IMR-90 (cell line): ENCODE data around the gene RPS6KA2. TPM values are rescaled to one million over a fixed set of nuclear protein-coding genes. Genes with fewer than 3 reads are reported as not detected.
A peak's percentile ranks its signal among the peaks of the same experiment; 100 is the strongest.

ENCODE experiments used
- ATAC-seq: fragments of 200-7000 bp; cut with Tn5 transposase; 2 replicates; pipeline ENCODE4 v1.9.1; 2020; ENCODE audit warnings: low read depth, mild to moderate bottlenecking, moderate library complexity
- BruUV-seq: library from RNA; stranded (reverse); fragments of 400-500 nt; replicated peaks from 2 replicates; lab custom pipeline; 2021; lab: Mats Ljungman, UMichigan
- CTCF ChIA-PET: fragments of 300-600 bp; formaldehyde crosslinking; extraction: SDS; loops from one replicate; lab custom pipeline; 2021; ENCODE audit warnings: antibody characterized with exemption; lab: Yijun Ruan, JAX
- POLR2A ChIA-PET: fragments of 300-600 bp; sonication (Branson Sonifier 250); formaldehyde crosslinking; loops from one replicate; lab custom pipeline; 2022; ENCODE audit warnings: antibody characterized with exemption; ENCODE audit not compliant: unreplicated experiment; lab: Charles Lee
- DNase-seq: peaks from one replicate; pipeline ENCODE4 v3.0.0; 2013
- H2AFZ ChIP-seq: replicated peaks from 2 replicates; pipeline ENCODE3; 2013; ENCODE audit warnings: low read length, mild to moderate bottlenecking; ENCODE audit not compliant: poor library complexity
- H2AK5ac ChIP-seq: 2 replicates; pipeline ENCODE4 v1.6.1; 2013; ENCODE audit warnings: low read depth, low read length, inconsistent platforms
- H2AK9ac ChIP-seq: replicated peaks from 2 replicates; pipeline ENCODE3; 2013; ENCODE audit warnings: mild to moderate bottlenecking, low read depth, low read length, moderate library complexity; ENCODE audit not compliant: poor library complexity
- H2BK120ac ChIP-seq: 2 replicates; pipeline ENCODE4 v1.6.1; 2013; ENCODE audit warnings: low read depth, low read length, inconsistent platforms
- H2BK15ac ChIP-seq: 3 replicates; pipeline ENCODE4 v1.6.1; 2013; ENCODE audit warnings: low read depth, low read length, inconsistent platforms
- H2BK20ac ChIP-seq: 2 replicates; pipeline ENCODE4 v1.6.1; 2013; ENCODE audit warnings: low read depth, mild to moderate bottlenecking, inconsistent platforms, low read length, moderate library complexity
- H2BK5ac ChIP-seq: 2 replicates; pipeline ENCODE4 v1.6.1; 2013; ENCODE audit warnings: mild to moderate bottlenecking, low read depth, low read length, inconsistent platforms; ENCODE audit not compliant: poor library complexity, severe bottlenecking
- H3K14ac ChIP-seq: replicated peaks from 2 replicates; pipeline ENCODE4 v1.6.1; 2013; ENCODE audit warnings: low read depth, low read length, inconsistent platforms
- H3K18ac ChIP-seq: 2 replicates; pipeline ENCODE4 v1.6.1; 2013; ENCODE audit warnings: low read depth, low read length, control low read depth
- H3K23ac ChIP-seq: 2 replicates; pipeline ENCODE4 v1.6.1; 2013; ENCODE audit warnings: low read depth, low read length, inconsistent platforms
- H3K27ac ChIP-seq: 2 replicates; pipeline ENCODE4 v1.5.1; 2013; ENCODE audit warnings: mild to moderate bottlenecking, control low read depth, low read length; ENCODE audit not compliant: insufficient read depth
- H3K27me3 ChIP-seq: 2 replicates; pipeline ENCODE4 v1.6.1; 2013; ENCODE audit warnings: low read length; ENCODE audit not compliant: control insufficient read depth, insufficient read depth
- H3K36me3 ChIP-seq: 2 replicates; pipeline ENCODE4 v1.6.1; 2013; ENCODE audit warnings: low read length, mixed read lengths; ENCODE audit not compliant: control insufficient read depth, insufficient read depth
- H3K4ac ChIP-seq: 2 replicates; pipeline ENCODE4 v1.6.1; 2013; ENCODE audit warnings: low read depth, low read length, inconsistent platforms
- H3K4me1 ChIP-seq: 2 replicates; pipeline ENCODE4 v1.6.1; 2013; ENCODE audit warnings: low read length, mixed read lengths; ENCODE audit not compliant: control insufficient read depth, insufficient read depth
- H3K4me2 ChIP-seq: 2 replicates; pipeline ENCODE4 v1.6.1; 2013; ENCODE audit warnings: low read depth, mild to moderate bottlenecking, control low read depth, low read length, moderate library complexity
- H3K4me3 ChIP-seq: 2 replicates; pipeline ENCODE4 v1.5.1; 2013; ENCODE audit warnings: low read depth, mild to moderate bottlenecking, control low read depth, low read length, moderate library complexity; ENCODE audit not compliant: insufficient read depth
- H3K56ac ChIP-seq: 2 replicates; pipeline ENCODE4 v1.6.1; 2013; ENCODE audit warnings: low read length, inconsistent platforms; ENCODE audit not compliant: insufficient read depth; ENCODE audit errors: extremely low read depth
- H3K79me1 ChIP-seq, 2 experiments: 2 replicates each; pipeline ENCODE4 v1.6.1; 2013; ENCODE audit warnings: low read length in 2 of 2, inconsistent platforms in 1 of 2, low read depth in 1 of 2
- H3K9ac ChIP-seq: 2 replicates; pipeline ENCODE4 v1.6.1; 2013; ENCODE audit warnings: low read depth, low read length, control low read depth
- H3K9me1 ChIP-seq: 2 replicates; pipeline ENCODE4 v1.6.1; 2013; ENCODE audit warnings: low read length, inconsistent platforms; ENCODE audit not compliant: insufficient read depth
- H3K9me3 ChIP-seq: 2 replicates; pipeline ENCODE4 v1.6.1; 2013; ENCODE audit warnings: low read length; ENCODE audit not compliant: control insufficient read depth, insufficient read depth
- H4K20me1 ChIP-seq: 2 replicates; pipeline ENCODE4 v1.6.1; 2013; ENCODE audit warnings: low read length, inconsistent platforms; ENCODE audit not compliant: insufficient read depth
- H4K5ac ChIP-seq: 2 replicates; pipeline ENCODE4 v1.6.1; 2013; ENCODE audit warnings: mild to moderate bottlenecking, low read depth, low read length, control low read depth
- H4K8ac ChIP-seq, 2 experiments: 2 replicates each; pipeline ENCODE4 v1.6.1; 2013; ENCODE audit warnings: low read depth in 2 of 2, low read length in 2 of 2, control low read depth in 1 of 2, inconsistent platforms in 1 of 2
- H4K91ac ChIP-seq: 2 replicates; pipeline ENCODE4 v1.6.1; 2013; ENCODE audit warnings: low read depth, low read length, inconsistent platforms; ENCODE audit not compliant: insufficient read depth
- CEBPB ChIP-seq: IDR thresholded peaks from 2 replicates; pipeline ENCODE4 v1.6.1; 2012; ENCODE audit warnings: low read depth, low read length, improper control_type of control experiment
- CHD1 ChIP-seq: IDR thresholded peaks from 2 replicates; pipeline ENCODE4 v1.6.1; 2012; ENCODE audit warnings: low read depth, low read length, improper control_type of control experiment
- MXI1 ChIP-seq: IDR thresholded peaks from 2 replicates; pipeline ENCODE4 v1.6.1; 2012; ENCODE audit warnings: low read depth, mild to moderate bottlenecking, low read length, moderate library complexity, borderline replicate concordance
- NFE2L2 ChIP-seq: fragments of 150-350 bp; IDR thresholded peaks from 2 replicates; pipeline ENCODE4 v1.6.1; 2016; ENCODE audit warnings: low read depth, mild to moderate bottlenecking, low read length
- RFX5 ChIP-seq: IDR thresholded peaks from 2 replicates; pipeline ENCODE4 v1.8.0; 2012; ENCODE audit warnings: low read depth, mild to moderate bottlenecking, low read length, moderate library complexity
- SMC3 ChIP-seq: fragments of 150-350 bp; IDR thresholded peaks from 2 replicates; pipeline ENCODE4 v1.6.1; 2016; ENCODE audit warnings: low read depth, mild to moderate bottlenecking, antibody characterized with exemption, low read length, moderate library complexity
- WGBS, 2 experiments: methylation state at CpG; one replicate each; pipeline versions ENCODE4 v1.1.5 to v1.1.7; 2013; ENCODE audit warnings: missing lambda C conversion rate in 2 of 2; ENCODE audit not compliant: insufficient read length in 1 of 2; ENCODE audit errors: extremely low coverage in 2 of 2; 5-methylcytosine and 5-hydroxymethylcytosine counted together
- dilution Hi-C: fragments of 300-500 bp; cut with HindIII; formaldehyde crosslinking; loops from one replicate; pipeline ENCODE4 v1.14.3; 2018; ENCODE audit warnings: low sequenced_read_pairs; ENCODE audit not compliant: unreplicated experiment
- in situ Hi-C: fragments of 300-500 bp; cut with MboI; formaldehyde crosslinking; loops from 3 replicates; pipeline ENCODE4 v1.14.3; 2019; ENCODE audit warnings: low sequenced_read_pairs, inconsistent platforms, mixed read lengths
- intact Hi-C: fragments of 100-400 bp; cut with micrococcal nuclease; formaldehyde crosslinking; loops from 2 replicates; pipeline ENCODE4 v1.10.0; 2022
- polyA plus RNA-seq, 3 experiments: library from polyadenylated mRNA; depleted of rRNA; stranded (reverse); fragments of >200 nt; gene quantifications; 2 replicates each; pipeline ENCODE4 v1.2.3, GENCODE V29; 2012; ENCODE audit warnings: low replicate concordance in 1 of 3
- total RNA-seq: library from RNA; depleted of rRNA; stranded (reverse); fragments of >200 nt; gene quantifications from 2 replicates; pipeline ENCODE4 v1.2.3, GENCODE V29; 2012

RPS6KA2 gene
- total and polyA plus RNA-seq, 2 of the 4 experiments (the other 2 are of a cell fraction) = 26.9 to 31.3 TPM

DNA sequence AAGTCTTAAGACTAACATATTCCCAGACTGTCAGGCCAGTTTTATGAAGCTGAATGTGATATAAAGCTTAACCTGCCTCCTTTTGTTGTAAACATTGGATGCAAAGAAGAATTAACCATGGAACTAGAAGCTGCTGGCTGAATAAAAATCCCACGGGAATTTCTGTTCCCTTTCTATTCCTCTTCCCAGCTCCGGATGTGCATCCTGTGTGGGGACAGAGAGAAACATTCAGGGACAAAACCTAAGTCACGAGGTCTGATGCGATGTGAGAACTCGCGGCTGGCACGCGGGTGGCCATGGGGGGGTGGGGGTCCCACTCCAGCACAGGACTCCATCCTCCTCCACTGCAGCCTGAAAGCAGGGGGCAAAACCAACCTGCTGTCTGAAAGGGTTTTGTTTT, 72.7 kb downstream of the RPS6KA2 start:
- H3K27ac ChIP-seq = no peak overlapping the region
- TF ChIP-seq RFX5 (no peak), SMC3 (no peak), MXI1 (no peak), NFE2L2 (no peak), CEBPB (no peak), CHD1 (no peak)
- no peak overlapping the region for H2BK5ac ChIP-seq
- H3K18ac ChIP-seq = no peak overlapping the region
- no peak overlapping the region for H3K23ac ChIP-seq
- intact Hi-C loops (loop anchor here (5.0 kb wide), 1 partner anchor 73 kb away; the partner anchor contains the start of gene RPS6KA2), dilution Hi-C loops (no loop called here), in situ Hi-C loops (no loop called here)
- H3K4ac ChIP-seq = peak overlapping the region; percentile 2; the same call in 1 of the 2 replicates
- peaks cover 9% of the 10 kb centered on the region; the same call in 1 of the 2 replicates for H3K9me1 ChIP-seq
- 0 out of 4 replicates have a peak overlapping the region, but pooled peaks of 1 of the 2 experiments have one; percentile 36 for H4K8ac ChIP-seq
- BruUV-seq = no TSS peak
- no peak overlapping the region for H4K91ac ChIP-seq
- POLR2A ChIA-PET = interaction anchor here (0.6 kb wide), 1 partner anchor 19 kb away, joined by 3 read pairs; no protein-coding TSS in a partner anchor
- 0 out of 2 replicates have a peak, but pooled peaks cover 2% of the 10 kb centered on the region for H3K9me3 ChIP-seq
- 0 out of 2 replicates have a peak overlapping the region, but pooled peaks have one; percentile 21 for H2AK5ac ChIP-seq
- H3K14ac ChIP-seq = no peak overlapping the region
- no peaks in the 10 kb centered on the region for H3K27me3 ChIP-seq
- no CpG with 5 or more reads among the region's 8 CpGs for WGBS, 2 experiments
- no peak overlapping the region for H2AK9ac ChIP-seq
- no peak overlapping the region for H2BK15ac ChIP-seq
- no peak overlapping the region for H3K56ac ChIP-seq
- H4K5ac ChIP-seq = no peak overlapping the region
- no peak overlapping the region for H3K9ac ChIP-seq
- ATAC-seq = no peak
- 0 out of 2 replicates have a peak overlapping the region, but pooled peaks have one; percentile 27 for H2BK120ac ChIP-seq
- H2AFZ ChIP-seq = no peak overlapping the region
- peak; percentile 59 for DNase-seq
- peaks cover 40 to 56% of the 10 kb centered on the region in 2 experiments for H3K79me1 ChIP-seq
- H4K20me1 ChIP-seq = peaks cover 15% of the 10 kb centered on the region; the same call in 1 of the 2 replicates
- peak overlapping the region; percentile 27; the same call in 1 of the 2 replicates for H3K4me2 ChIP-seq
- CTCF ChIA-PET = interaction anchor here (0.9 kb wide), 1 partner anchor 39 kb away, joined by 3 read pairs; no protein-coding TSS in a partner anchor
- H3K36me3 ChIP-seq = peaks cover 5% of the 10 kb centered on the region; the same call in 1 of the 2 replicates
- no peak overlapping the region for H3K4me3 ChIP-seq
- H2BK20ac ChIP-seq = no peak overlapping the region
- peaks cover 19% of the 10 kb centered on the region for H3K4me1 ChIP-seq
